Right forelimb (tissue), 1 donor: ENCODE measurements around the gene WWC1.

Source experiments
- DNase-seq: peaks from one replicate; pipeline ENCODE4 v3.0.0-alpha.2; 2018

The WWC1 gene

DNA sequence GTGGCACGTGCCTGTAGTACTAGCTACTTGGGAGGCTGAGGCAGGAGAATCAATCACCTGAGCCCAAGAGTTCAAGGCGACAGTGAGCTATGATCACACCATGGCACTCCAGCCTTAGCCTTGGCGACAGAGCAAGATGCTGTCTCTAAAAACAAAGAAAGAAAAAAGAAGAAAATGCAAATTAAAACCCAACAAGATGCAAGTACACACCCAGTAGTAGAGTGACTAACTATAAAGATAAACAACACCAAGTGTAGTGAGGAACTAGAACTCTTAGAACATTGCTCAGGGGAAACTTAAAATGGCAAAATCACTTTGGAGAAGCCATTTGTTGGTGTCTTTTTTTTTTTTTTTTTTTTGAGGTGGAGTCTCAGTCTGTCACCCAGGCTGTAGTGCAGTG, 160.1 kb downstream of the WWC1 start:
- no peak for DNase-seq

DNA sequence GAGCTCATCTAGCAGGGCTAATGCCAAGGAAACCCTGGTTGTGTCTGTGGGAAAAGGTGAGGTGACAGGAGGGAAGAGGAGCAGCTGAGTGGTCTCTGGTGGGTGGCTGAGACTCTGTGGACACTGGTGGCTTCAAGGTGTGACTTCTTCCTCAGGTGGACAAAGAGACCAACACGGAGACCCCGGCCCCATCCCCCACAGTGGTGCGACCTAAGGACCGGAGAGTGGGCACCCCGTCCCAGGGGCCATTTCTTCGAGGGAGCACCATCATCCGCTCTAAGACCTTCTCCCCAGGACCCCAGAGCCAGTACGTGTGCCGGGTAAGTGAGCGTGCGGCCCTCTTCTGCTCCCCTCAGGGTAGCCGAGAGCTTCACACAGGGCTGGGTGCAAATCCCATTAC, 163.8 kb downstream of the WWC1 start:
- DNase-seq: no peak

DNA sequence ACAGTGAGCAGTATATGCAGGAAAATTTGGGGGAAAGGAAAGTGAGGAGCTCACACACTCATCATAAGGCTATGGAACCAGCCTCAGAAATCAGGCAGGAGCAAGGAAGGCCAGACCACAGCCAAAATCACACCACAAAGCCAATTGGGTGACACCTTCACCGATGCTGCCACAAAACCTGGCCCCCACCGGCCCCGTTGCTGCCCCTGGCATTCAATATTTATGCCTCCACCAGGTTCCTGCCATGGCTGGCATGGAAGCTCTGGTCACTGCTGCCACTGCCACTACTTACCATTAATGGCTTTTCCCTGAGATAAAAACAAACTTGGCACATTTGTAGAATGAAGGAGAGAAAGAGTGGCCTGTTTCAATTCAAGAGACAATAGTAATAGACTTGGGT, 166.1 kb downstream of the WWC1 start:
- no peak for DNase-seq

DNA sequence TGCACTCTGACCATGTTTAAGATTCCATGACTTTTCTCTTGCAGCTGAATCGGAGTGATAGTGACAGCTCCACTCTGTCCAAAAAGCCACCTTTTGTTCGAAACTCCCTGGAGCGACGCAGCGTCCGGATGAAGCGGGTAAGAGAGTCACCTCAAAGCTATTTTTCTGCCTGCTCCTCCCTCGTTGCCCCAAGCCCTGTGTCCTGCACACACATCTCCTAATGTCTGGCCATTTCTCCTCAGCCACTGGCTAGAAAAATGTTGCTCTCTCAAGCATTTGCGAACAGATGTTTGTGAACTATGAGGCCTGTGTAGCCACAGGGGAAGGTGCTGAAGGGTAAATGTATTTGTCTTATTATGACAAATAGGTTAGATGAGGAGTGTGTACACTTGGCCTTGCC, 169.2 kb downstream of the WWC1 start:
- DNase-seq: no peak

DNA sequence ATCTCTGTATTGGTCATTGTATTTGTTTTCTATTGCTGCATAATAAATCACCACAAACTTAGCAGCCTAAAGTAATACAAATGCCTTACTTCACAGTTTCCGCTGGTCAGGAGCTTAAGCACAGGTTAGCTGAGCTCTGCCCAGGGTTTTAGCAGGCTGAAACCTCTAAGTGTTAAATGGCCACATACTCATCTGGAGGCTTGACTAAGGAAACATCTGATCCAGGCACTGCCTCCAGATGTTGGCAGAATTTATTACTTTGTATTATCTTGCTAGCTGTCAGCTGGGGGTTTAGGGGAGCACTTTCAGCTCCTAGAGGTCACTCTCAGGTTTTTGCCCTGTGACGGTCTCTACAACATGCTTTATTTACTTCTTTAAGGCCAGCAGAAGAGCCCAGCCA, 171.6 kb downstream of the WWC1 start:
- no peak for DNase-seq

DNA sequence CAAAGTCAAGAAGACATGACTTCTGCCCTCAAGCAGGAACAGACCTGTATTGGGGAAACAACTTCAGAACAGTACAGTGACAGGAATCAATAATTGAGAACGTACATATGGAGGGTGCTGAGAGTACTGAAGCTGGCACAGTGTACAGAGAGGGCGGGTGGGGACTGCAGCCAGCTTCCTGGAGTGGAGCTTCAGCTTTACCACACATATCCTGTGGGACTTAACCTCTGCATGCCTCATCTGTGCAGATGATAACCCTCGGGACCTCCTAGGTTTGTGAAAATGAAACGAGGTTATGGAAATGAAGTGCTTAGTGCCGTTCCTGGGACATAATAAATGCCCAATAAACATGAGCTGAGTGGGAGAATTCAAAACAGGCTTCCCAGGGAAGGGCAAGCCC, 172.8 kb downstream of the WWC1 start:
- DNase-seq: no peak

DNA sequence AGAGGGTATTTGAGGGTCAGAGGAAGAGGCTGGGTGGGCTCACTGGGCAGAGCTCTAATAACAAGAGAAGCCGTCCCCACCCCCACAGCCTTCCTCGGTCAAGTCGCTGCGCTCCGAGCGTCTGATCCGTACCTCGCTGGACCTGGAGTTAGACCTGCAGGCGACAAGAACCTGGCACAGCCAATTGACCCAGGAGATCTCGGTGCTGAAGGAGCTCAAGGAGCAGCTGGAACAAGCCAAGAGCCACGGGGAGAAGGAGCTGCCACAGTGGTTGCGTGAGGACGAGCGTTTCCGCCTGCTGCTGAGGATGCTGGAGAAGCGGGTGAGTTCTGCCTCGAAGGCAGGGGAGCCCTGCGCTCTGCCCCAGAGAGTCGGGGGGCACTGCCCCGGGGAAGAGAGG, 173.2 kb downstream of the WWC1 start:
- no peak for DNase-seq

DNA sequence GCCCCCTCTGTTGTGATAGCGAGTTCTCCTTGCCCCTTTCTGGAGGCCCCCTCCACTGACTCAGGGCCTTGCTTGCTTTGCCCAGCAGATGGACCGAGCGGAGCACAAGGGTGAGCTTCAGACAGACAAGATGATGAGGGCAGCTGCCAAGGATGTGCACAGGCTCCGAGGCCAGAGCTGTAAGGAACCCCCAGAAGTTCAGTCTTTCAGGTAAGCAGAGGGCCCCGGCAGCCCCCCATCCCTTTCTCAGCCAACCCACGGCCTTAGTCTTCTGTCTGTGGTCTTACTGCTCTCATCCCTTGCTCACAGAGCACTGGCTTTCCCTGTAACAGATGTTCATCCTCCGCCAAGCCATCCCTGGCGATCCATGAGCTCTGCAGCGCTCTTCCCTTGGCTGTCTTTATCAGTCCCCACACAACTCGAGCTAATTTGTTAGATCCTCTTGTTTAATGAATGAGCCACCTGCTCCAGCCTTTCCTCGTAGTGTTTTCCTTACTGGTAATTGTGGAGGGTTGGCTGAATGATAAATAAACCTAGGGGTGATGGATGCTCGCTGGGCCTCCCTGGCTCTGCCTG, 176.4 kb downstream of the WWC1 start:
- no peak for DNase-seq

DNA sequence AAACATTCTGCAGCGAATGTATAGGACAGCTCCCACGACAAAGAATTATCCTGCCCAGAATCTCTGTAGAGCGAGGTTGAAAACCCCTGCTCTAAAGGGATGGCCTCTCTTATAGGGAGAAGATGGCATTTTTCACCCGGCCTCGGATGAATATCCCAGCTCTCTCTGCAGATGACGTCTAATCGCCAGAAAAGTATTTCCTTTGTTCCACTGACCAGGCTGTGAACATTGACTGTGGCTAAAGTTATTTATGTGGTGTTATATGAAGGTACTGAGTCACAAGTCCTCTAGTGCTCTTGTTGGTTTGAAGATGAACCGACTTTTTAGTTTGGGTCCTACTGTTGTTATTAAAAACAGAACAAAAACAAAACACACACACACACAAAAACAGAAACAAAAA, 177.4 kb downstream of the WWC1 start:
- no peak for DNase-seq

DNA sequence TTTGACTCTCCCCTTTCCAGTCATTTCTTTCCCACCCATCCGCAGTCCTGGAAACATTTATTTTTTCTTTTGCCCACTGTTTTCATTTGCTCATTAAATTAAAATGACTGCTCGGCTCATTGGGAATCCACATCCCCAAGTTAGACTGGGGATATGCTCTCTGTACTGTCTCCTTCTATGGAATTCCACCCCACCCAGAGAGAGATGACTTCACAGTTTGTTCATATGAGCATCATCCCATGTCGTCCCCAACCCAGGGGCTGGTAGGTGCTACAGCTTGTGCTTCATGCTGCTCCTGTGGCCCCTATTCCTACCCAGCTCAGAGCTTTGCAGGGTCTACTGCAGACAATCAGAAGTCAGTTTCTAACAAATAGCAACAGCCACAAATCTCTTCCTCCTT, 178.4 kb downstream of the WWC1 start:
- DNase-seq: no peak

DNA sequence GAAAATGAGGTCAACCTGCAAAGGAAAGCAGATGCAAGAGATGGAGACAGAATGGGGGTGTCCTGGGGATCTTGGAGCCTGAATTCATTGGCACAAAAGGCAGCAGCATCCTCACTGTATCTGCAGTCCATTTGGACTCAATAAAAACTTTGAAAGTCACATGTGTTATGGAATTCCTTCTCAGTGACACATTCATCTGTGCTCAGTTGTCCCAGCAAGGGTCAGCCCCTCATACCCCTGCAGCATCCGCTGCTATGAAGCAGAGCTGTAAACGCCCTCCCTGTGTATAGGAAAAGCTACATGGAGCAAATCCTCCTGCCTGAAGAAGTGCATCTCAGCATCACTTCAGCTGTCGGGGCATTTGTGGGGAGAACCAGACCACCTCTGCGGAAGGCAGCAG, 180.3 kb downstream of the WWC1 start:
- no peak for DNase-seq

DNA sequence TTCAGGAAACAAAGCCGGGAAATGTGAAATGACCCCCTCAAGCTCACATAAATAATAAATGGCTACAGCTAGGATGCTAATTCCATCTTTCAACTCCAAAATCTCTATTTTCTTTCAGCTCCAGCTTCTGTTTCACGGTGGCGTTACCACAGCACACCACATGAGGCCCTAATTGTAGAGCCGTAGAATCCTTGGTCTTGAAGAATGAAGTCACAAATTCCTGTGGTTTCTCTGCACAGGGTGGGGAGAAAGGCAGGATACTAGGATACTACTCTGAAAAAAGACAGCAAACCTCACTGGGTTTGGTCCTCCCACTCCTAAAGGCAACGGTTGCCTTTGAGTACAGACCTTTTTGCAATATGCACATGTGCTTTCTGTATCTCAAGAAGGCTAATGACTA, 180.9 kb downstream of the WWC1 start:
- DNase-seq: no peak

DNA sequence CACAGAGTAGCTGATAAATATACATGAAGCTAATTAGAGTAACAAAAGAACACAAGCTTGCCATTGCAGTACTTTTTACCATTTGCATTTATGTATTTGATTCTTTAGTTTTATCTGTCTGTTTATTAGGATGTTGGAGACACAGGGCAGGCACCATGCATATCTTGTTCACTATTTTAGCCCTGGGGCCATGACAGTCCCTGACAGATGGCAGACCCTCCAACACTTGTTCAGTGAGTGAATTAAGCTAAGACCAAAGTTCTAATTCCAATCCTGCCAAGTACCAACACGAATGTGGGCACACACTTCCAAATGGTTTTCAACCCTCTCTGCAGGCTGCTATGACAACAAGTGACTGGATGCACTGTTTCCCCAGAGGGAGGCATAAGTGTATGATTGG, 182.9 kb downstream of the WWC1 start:
- no peak for DNase-seq

DNA sequence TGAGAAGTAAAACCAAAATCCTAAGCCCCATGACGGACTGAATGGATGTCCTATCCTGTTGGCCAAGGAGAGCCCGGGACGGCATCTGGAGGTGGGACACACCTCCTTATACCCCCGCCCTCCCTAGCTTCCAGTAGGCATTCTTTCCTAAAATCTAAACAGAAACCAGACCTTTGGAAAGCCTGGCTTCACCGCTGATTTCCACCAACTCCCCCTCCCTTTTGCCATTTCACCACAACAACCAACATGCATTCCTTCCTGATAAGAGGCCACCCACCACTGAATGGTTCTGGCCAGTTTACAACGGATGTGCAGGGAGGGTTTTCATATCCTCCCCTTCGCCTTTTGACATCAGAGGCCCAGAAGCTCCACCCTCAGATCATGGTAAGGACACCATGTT, 185.6 kb downstream of the WWC1 start:
- DNase-seq: no peak

DNA sequence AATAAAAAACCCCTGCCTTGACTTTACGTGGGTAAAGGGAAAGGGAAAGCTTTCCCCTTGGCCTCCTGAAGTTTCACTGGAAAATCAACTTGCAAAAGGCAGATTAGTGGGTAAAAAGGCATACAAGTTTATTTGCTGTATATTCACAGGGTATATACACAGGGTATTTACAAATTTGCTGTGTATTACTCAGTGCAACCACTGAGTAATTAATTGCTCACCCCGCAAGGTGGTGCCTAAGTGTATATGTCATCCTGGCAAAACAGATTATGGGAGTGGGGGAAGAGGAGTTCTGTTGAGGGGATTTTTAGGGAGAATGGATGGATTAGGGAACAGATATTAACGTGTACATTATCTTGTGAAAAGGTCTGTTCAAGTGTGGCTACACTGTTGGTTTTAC, 187.7 kb downstream of the WWC1 start:
- DNase-seq: no peak

DNA sequence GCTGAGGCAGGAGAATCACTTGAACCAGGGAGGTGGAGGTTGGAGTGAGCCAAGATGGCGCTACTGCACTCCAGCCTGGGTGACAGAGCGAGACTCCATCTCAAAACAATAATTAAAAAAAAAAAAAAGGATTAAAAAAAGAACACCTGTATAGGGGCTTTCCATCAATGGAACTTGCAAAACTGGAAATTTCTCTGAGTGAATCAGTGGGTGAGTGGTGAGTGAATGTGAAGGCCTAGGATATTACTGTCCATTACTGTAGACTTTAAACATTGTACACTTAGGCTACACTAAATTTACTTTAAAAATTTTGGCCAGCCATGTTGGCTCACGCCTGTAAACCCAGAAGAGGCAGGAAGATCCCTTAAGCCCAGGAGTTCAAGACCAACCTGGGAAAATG, 189.2 kb downstream of the WWC1 start:
- no peak for DNase-seq

DNA sequence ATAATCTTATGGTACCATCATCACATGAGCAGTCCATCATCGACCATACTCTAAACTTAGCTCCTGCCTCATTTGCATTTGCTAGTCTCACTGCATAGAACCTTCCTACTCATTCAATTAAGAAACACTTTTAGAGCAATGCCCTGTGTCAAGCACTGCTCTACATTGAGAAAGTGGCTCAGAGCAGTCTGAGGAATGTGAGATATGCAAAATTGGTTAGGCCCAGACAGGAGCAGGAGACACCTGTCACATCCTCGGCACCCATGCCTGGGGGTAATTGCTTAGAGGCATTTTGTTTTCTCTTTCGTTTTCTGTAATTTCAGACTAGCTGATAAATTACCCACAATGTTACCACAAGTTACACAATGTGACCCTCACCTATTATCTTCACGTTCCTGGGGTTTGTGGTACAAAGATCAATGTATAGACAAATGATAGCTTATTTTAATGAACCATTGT, 189.9 kb downstream of the WWC1 start:
- DNase-seq: no peak

DNA sequence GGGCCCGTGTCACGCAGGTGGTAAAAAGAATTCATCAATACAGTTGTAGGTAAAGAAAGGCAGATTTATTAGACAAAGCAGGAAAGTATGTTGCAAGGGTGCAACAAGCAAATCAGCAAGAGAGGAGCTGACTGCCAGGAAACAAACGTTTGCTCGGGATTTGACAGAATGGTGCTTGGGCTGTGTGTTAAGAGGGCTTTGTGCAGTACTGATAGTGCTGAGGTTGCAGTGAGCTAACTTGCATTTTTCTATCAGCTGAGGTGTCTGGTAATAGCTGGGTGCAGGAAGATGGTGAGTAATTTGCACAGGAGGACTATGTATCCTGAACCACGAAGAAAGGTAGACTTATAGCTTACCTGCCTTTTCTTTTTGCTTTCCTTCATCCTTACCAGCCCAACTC, 190.9 kb downstream of the WWC1 start:
- DNase-seq: no peak

DNA sequence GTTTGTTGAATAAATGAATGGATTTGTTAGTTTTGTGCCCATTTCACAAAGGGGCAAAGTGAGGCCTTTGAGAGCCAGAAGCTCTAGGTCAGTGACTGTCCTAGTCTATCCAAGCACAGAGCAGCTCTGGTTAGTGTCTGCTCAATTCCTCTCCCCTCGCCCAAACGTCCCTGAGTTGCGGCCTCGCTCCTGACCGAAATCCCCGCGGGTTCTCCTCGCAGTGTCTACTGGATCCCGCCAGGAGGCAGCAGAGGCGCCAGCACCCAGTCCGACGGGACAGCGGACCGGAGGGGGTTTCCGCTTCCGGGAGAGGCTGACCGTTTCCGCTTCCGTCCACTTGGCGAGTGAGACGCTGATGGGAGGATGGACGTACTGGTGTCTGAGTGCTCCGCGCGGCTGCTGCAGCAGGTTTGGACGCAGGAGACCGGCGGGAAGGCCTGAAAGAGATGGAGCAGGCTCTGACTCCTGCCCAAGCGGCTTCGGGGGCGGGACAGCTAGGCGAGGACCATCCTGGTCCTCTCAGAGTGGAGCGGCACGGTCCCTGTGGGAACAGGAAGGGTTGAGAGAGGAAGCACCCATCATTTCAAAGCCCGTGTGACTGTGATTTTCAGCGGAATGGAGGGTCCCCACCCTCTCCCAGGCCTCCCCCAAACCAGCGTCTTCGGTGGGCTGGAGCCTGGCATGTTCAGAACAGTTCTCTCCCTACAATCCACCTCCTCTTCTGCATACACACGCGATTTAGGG, 194.9 kb downstream of the WWC1 start, which contains the start of gene RARS1:
Gene RARS1, plus strand, starts transcription at position 336 of the 744 bp plus-strand sequence. Its CDS starts 28 bp downstream, at position 364.
- DNase-seq: peak; percentile 97

DNA sequence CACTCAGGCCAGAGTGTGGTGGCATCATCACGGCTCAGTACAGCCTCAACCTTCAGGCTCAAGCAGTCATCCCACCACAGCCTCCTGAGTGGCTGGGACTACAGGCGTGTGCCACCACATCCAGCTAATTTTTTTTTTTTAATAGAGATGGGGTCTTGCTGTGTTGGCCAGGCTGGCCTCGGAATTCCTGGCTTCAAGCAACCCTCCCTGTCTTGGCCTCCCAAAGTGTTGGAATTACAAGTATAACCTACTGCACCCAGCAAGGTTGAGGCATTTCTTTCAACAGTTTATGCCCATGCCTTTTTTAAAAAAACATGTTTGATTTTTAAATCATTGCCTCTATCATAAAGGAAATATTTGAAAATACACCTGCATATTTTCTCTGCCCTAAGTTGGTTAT, 197.6 kb downstream of the WWC1 start:
- DNase-seq: no peak

DNA sequence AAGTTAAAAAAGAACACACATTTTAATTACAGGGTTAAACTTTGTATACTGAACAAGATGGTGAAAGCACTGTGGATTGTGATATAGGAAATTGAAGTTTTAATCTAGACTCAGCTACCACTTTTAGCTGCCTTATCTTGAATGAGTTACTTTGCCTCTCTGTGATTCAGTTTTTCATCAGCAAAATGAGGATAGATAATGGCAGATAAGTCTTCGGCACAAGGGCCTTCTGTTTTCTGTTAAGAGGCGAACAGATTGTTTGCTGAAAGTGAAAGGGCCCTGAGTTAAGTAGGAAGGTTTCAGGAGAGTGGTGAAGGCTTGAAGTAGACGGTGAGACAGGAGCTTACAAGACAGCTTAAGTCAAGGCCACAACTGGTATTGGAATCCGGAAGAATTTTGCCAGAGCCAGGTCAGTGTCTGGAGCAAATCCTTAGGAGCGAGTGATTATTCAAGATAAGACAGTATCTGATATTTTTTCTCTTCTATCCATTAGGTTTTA, 202.7 kb downstream of the WWC1 start:
- DNase-seq: no peak

DNA sequence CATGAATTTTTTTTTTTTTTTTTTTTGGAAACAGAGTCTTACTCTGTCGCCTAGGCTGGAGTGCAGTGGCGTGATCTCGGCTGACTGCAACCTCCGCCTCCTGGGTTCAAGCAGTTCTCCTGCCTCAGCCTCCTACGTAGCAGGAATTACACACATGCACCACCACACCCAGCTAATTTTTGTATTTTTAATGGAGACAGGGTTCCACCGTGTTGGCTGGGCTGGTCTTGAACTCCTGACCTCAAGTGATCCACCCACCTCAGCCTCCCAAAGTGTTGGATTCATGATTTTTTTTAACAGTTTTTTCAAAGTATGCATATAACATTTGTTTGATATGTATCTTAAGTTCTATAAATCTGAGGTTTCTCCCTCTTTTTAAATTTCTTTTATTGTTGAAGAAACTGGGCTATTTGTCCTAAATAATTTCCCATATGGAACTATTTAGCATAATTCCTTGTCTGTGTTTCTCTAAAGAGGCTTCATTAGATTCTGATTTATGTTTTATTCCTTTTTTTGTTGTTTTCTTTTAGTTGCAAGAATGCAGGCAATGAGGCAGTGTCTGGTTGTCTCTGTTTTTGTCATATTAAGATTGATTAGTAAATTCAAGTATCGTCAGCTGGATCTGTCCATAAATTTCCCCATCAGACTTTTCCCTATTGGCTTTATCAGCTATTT, 211.3 kb downstream of the WWC1 start:
- DNase-seq: no peak

DNA sequence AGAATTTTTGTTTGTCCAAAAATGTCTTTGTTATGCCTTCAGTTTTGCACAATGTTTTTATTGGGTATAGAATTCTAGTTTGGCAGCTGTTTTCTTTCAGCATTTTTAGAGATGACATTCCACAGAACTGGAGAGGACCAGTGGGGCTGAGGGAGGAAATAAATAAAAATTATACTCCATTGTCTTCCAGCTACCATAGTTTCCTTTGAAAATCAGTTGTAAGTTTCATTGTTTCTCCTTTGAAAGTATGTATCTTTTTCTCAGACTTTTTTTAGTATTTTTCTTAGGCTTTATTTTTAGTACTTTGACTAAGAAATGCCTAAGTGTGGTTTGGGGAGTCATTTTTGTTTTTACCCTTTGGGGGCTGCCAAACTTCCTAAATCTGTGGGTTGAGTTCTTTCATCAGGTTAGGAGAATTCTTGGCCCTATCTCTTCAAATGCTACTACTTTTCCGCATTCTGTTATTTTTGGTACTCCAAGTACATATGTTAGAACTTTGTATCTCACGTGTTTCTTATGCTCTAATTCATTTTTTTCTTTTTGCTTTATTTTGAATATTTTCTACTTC, 222.5 kb downstream of the WWC1 start:
- no peak for DNase-seq
